Daoy (cell line): ENCODE results near the gene ARHGAP42. TPM values are rescaled to one million over a fixed set of nuclear protein-coding genes. Genes with fewer than 3 reads are reported as not detected.
A peak's percentile ranks its signal among the peaks of the same experiment; 100 is the strongest.

ENCODE experiments used
- DNase-seq: peaks from one replicate; pipeline ENCODE4 v3.0.0-alpha.2; 2015; ENCODE audit warnings: low read depth
- total RNA-seq: library from RNA; depleted of rRNA; stranded (reverse); fragments of >200 nt; shearing (Covaris generic); gene quantifications from 2 replicates; pipeline ENCODE4 v1.2.3, GENCODE V29; 2014

ARHGAP42 gene
- total RNA-seq, 1 experiment from 2014 or later = 6.7 TPM

DNA sequence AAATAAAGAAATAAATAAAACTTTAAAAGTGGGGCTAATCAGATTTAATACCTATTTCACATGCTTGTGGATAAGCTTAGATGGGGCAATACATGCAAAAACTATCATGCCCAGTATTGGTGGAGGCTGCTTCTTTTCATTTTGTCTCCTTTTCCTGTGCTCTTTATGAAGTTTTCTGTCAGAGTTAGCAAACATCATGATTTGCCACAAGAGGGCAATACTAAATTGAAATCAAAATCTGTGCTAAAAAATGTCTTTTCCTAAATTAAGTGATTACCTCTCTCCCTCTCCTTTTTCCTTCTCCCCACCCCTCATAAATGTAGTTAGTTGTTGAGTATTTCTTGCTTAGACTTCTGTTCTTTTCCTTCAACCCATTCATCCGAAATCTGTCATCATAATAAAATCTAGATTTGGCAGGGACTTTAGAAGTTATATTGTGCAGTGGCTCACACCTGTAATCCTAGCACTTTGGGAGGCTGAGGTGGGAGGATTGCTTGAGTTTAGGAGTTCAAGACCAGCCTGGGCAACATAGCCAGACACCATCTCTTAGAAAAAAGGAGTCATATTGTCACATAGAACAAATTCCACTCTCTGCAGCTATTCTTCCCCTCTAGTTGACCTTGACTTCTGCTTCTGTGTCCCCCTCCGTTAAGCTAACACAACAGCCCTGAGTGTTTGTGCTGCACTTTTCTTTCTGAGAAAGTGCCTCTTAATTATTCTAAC lies 4.7 kb upstream of the ARHGAP42 start:
- no peak for DNase-seq

DNA sequence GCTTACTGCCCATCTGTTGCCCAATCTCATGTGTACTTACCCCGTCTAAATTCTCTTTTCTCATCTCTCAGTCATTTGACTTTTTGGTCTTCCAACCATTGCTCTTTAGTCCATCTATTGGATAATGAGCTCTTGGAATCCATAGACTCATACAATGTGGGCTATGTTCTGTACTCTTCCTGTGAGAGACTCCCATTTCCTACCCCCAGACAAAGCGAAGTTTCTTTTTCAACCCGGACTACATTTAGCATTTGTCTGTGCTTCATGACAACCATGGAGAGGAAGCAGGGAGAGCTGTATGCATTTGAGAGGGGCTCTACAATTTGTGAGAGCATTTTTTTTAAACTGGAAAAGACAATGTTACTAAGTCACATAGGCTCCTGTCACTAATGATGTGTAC lies 4.0 kb upstream of the ARHGAP42 start:
- DNase-seq = no peak

DNA sequence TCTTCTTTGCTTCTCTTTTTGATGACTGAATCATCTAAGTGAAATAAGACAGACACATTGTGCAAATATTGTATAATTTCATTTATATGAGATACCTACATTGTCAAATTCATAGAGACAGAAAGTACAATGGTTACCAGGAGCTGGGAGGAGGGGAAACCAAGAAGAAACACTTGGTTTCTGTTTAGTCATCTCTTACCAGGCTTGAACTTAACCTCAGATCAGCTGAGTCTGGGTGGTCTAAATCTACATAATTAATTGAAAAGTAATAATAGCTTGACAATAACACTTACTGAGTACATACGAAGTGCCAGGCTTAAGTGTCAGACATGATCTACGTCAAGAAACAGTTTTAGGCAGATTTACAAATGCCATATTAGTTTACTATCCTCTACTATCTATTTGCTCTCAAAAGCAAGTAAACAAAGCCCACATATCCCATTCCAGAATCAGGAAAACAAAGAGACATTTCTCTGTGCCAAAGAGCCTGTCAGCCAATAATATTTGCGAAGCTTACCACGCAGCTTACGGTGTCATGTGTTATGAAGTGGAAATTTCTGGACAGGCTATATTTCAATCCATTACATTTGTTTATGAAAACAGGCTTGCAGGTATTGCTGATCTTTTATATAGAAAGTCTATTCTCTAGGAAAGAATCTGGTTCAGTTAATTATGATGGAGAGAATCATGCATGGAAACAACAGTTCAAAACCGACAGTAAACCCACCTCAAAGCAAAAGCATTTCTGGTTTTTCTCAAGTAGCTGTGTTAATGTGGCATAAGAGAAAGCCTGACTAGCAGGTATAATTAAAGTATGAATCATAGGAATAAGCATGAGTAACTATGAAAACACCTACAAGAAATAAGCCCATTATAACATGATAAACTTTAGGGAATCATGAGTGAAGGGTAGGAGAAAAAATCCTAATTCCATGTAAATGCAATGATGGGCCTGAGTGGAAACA lies 2.7 kb upstream of the ARHGAP42 start:
- peak; percentile 53 for DNase-seq

DNA sequence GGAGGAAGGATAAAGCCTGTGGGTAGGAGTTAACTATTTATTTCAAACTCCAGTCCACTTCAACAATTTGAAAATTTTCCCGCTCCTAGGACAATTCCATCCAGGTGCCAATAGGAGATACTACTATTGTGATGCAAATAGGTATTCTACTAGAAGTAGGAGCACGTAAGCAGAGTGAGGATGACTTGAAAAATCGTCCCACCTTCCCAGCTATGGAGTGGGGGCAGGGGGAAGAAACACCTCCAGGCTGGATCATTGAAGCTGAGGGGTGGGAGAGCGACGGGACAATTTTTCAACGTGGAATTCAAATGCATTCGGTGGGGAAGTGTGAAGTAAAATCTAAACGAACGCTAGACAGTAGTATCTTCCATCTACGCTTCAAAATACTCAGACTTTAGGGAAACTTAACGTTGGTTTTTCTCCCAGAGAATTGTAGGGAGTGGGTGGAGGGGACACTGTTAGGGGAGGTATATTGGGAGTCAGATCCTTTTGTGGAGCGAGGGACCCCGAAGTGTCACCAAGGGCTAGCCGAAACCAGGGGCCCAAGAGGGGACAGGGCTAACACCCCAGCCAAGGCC lies 523 bp upstream of the ARHGAP42 start:
- no peak for DNase-seq

DNA sequence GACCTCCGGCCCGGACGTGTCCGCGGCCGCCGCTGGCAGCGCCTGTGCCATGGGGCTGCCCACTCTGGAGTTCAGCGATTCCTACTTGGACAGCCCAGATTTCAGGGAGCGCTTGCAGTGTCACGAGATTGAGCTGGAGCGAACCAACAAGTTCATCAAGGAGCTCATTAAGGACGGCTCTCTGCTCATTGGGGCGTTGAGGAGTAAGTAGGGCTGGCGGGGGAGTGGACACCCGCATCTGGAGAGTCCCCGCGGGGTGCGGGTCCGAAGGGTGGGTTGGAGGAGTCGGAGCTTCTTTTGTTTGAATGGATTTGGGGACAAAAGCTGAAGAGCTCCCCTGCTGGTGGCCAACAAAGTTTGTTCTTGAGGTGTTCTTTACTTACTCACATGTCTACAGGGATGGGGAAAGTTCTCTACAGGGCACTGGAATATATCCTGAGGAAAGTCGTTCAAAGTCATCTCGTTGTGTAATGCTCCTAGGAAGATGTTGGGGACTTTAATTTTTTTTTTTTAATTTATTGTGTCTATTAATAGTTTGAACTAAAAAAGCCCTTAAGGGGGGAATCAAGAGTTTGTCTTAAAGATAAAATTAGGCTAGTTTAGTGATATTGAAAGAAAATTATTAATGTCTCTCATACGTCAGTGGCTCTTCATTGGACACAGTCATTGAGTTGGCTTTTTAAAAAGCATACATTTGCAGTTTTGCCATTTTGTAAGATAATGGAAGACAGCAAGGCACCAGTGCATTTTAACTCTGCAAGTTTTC lies 725 bp downstream of the ARHGAP42 start:
- peak; percentile 78 for DNase-seq

DNA sequence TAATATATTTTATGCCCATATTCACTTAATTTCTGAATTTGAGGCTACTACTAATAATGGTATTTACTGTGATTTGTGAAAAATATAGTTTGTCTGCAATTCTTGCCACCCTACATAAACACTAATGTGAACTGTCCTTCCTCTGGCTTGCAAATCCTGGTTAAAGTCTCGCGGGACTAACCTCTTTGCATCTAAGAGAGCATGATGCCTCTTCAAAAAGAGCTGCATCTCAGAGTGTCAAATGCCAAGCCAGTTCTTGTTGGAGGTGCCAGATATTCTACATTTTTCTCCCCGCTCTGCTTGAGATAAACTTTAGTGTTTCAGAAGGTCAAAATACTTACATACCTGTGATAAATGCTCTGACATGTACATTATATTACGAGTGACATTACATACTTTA lies 2.1 kb downstream of the ARHGAP42 start:
- no peak for DNase-seq

DNA sequence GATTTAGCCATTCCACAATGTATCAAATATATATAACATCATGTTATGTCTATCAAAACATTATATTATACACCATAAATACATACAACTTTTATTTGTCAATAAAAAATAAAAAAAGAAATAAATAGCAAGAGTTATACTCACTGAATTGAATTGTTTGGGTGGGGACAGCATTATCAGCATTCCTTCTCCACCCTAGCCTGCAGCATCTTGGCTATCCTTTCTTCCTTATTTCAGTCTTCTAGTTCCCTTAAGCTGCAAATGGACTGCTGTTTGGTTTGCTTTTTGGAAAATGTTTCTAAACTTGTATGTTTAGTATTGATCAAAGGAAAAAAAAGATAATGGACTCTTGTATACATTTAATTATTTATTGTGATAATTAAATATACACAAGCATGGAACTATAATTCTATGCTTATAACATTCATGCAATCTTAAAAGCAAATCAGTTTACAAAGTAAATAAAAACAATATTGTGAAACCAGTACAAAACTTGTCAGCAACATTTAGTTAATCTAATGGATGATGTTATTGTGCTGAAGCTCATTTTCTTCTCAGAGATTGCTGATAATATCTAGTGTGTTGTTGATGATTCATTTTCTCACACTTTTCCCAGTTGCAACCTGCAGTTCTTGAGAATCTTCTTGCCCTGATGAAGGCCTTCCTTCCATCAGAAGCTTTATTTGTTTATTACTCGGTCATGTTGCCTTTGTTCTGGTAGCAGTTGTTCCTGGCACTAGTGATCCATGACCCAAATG lies 5.0 kb downstream of the ARHGAP42 start:
- DNase-seq = no peak

DNA sequence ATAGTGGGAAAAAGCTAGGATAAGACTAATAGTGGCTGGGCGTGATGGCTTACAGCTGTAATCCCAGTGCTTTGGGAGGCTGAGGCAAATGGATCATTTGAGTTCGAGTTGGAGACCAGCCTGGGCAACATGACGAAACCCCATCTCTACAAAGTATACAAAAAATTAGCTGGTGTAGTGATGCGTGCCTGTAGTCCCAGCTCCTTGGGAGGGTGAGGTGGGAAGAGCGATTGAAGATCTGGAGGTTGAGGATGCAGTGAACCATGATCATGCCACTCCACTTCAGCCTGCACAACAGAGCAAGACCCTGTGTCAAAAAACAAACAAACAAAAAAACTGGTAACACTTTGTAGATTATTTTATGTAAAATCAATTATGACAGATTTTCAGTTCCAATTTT lies 8.8 kb downstream of the ARHGAP42 start:
- no peak for DNase-seq

DNA sequence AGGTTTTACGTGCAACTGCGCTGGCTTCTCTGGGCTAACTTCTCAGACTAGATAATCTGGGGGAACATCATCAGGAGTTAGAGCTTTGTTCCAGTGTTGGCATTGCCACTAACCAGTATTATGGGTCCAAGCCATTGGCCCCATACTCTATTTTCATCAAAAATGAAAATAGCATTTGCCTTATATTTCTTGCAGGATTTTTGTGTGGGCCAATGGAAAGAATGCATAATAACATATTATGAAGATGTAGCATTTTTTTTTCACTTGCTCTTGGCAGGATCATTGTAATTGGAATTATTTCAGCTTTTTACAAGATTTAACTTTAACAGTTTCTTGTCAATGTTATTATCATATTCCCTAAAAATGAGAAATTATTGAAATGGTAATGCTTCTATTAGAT lies 16.1 kb downstream of the ARHGAP42 start:
- DNase-seq = no peak

DNA sequence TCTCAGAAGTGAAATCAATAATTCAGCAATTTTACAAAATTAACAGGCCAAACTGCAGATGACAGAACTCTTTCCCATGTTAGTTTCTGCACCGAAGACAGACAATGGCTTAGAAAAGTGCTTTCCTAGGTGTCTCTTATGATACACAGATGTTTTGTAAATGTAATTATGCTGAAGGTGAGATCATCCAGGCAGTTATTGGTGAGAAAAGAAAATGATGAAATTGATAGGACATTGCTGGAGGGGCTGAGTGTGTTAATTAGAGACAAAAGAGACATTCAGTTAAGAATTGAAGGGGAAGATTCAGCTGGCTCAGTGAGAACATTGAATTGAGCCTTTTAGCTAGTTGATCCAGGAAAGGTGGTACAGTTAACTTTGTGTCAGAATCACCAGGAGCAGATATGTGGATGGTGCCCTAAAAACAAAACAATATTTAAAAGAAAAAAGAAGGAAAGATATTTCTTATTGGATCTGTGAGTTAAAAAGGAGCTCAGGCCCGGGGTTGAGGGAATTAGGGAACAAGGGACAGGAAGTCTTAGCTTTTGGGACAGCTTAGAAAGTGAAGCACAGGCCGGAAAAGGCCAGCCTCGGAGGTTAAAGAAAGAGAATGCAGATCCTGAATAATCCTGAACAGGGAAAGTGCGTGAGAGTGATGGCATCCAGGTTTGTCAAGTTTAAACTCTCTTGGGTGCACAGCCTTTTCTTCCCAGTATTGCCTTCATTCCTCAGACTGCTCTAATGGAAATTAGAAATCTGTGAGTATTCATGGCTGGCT lies 16.9 kb downstream of the ARHGAP42 start:
- no peak for DNase-seq

DNA sequence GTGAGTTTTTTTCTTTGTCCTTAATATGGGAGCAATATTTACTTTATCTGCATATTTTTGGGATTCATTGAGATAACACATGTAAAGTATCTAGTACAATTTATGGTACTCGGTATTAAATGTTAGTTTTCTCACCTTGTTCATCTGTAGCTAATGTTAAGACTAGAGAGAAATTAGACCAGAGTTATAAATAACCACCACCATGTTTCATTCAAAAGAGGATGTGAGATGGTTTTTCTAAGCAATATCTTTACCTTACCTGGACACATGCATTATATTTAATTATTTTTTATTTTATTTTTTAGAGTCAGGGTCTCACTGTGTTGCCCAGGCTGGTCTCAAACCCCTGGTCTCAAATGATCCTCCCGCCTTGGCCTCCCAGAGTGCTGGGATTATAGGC lies 18.4 kb downstream of the ARHGAP42 start:
- DNase-seq = no peak

DNA sequence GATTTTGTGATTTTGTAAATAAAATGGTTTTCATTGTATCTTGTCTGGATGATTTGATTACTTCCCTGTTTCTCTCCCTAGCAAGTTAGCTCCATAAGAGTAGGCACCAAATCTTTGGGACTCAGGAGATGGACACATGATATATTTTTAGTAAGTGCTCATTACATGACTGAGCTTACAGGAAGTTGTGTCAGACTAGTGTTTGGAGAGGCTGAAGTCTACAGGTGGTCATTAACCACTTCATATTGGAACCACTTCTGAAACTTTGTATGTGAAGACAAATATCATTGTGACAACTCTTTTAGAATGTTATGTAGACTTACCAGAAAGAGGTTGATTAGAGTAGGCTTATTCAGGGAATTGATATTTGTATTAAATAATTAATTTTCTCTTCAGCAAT lies 19.1 kb downstream of the ARHGAP42 start:
- no peak for DNase-seq

DNA sequence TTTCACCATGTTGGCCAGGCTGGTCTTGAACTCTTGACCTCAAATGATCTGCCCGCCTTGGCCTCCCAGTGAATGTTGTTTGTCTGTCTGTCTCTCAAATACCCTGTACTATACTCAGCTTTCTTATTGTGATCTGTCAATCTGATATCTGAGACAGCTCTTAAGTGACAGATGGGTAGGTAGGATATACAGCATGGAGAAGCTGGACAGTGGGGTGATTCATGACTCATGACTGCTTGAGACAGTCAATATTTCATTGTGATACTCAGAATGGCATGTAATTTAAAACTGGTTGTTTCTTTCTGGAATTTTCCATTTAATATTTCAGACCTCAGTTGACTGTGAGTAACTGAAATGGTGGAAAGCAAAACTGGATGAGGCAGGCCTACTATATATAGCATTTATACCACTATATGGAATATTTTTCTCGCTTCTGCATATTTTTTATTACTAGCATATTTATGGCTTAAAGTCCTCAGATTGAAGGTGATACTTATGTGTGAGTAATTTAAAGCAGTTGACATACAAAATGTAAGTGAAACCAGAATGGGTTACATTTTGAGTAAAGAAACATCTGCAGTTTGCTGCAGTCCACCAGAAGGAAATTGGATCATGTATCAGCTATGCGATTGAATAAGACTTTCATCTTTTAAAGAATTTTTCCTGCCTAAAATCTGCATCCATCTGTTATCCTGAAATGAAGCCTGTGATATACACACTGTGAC lies 22.3 kb downstream of the ARHGAP42 start:
- no peak for DNase-seq

DNA sequence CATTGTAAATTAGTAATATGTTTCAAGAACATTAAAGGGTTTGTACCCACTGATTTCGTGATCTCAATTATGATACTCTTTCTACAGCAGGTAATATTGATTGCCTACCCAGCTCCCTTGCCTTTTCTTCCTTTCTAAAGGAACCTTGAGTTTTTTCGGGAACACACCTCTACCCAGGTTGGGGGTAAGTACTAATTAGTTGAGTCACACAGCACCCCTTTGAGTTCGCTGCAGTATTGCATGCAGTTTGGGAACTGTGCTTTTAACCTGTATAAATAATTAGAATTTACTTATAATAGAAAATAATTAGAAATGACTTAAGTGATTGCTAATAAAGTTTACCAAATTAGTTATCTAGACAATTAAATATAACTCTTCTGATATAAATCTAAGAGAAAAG lies 24.9 kb downstream of the ARHGAP42 start:
- DNase-seq = no peak

DNA sequence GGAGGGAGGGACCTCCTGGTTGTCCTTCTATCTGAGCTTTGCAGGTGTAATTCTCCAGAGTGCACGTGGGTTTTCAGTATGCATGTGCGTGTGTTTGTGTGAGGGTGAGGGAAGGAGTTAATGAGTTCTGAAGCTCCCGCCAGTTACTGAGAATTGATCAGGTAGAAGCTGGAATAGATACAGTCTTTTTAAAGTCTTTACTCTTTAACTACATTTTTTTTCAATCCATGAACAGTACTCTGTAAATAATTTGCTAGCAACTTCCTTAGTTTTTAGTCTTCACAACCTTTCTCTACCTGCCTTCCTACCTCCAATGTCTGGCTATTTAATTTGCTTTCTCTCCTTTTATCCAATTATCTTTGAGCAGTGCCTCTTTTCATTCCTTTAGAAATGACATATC lies 25.5 kb downstream of the ARHGAP42 start:
- no peak for DNase-seq

DNA sequence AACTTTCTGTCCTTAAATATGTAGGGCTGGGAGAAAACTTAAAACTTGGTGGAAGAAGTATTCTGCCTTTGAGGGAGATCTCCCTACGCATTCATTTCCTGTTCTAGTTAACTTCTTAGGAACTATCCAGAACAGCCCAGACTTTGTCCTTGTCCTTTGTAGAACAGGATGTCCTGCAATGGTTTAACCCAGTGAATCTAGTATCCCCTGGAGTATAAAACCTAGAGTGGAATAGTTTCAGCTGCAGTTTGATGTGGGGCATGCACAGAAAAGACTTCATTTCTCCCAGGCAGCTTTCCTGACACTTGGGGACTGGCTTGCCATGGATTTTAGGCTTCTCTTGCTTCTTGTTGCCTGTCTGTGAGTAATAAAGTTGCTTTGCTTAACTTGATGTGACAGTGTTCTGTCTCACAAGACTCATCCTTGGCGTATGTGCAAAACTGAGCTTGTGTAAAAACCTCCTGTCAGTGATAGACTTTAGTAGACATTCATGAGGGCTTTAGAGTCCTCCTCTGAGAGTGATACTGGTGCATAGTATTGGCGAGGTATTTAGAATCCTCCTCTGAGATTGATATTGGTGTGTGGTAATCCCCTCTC lies 28.2 kb downstream of the ARHGAP42 start:
- no peak for DNase-seq

DNA sequence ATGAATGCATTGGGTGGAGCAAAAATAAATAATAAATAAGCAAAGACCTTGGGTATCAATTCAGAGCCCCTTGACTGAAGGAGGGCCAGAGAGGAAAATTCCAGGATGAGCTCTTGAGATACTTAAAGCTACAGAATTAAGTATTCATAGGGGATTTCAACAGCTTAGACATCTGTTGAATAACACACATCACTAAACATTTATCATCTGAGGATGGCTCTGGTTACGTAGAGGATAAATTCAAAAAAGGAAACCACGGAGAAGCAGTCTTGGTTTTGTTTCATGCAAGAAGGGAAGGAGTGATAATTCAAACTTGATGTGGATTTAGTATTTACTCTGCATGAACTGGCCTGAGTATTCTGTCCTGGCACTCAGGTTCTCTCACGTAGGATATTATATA lies 29.8 kb downstream of the ARHGAP42 start:
- no peak for DNase-seq

DNA sequence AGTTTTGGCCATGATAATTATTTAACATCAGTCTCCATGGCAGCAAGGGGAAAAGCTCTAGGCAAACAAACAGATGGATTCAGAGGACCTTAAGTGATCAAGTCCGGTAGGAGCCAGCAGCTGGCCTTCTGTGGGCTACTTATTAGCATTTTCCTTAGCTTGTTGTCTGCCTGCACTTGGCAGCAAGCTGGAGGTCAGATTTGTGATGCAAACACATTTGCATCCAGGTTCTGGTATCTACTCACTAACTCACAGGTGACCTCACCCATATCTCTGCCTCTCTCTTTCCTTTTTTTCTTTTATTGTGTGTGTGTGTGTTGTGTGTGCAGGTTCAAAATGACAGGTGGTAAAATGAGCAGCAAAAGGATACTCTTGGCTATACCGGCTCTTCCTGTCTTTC lies 32.3 kb downstream of the ARHGAP42 start:
- peak; percentile 3 for DNase-seq

DNA sequence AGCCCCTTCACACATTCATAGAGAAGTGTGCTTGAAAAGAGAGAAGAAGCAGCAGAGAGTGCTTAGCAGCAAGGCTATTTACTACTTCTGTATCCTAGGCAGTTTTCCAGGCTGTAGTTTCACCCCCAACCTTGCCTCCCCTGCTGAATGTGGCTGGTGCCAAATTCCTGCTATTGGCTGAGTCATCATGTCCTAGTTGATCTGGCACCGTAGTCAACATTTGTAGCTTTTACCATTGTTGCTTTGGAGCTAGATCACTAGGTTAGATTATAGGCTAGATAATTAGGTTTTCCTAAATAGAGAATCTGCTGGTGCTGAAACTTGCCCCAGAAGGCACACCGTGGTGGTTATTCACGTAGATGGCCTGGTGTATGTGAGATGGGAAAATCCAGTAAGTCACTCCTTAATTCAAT lies 32.7 kb downstream of the ARHGAP42 start:
- peak; percentile 85 for DNase-seq
